NB4 (cell line): ENCODE results near the gene RNF187.

ENCODE experiments used
- DNase-seq: peaks from one replicate; pipeline ENCODE4 v3.0.0; 2010; ENCODE audit warnings: low read depth
- H3K4me3 ChIP-seq: one replicate; pipeline ENCODE4 v1.5.1; 2011; ENCODE audit warnings: mild to moderate bottlenecking, low read depth, low read length, moderate library complexity
- CTCF ChIP-seq: IDR thresholded peaks from one replicate; pipeline ENCODE4 v1.5.1; 2012; ENCODE audit warnings: low read depth, low read length
- MAX ChIP-seq: IDR thresholded peaks from 2 replicates; pipeline ENCODE4 v1.6.1; 2011; ENCODE audit warnings: low read depth, low read length
- MYC ChIP-seq: IDR thresholded peaks from 2 replicates; pipeline ENCODE4 v1.6.1; 2011; ENCODE audit warnings: low read depth, low read length
- POLR2A ChIP-seq: IDR thresholded peaks from 2 replicates; pipeline ENCODE4 v1.6.1; 2011; ENCODE audit warnings: mild to moderate bottlenecking; ENCODE audit not compliant: insufficient read length; ENCODE audit errors: extremely low read depth

The RNF187 gene

GRCh38 chr1:228514421-228514820 is 27.2 kb downstream of the RNF187 start:
- H3K4me3 ChIP-seq: no peak overlapping the region
- DNase-seq: no peak
- no peak for TF ChIP-seq POLR2A
- no peak for TF ChIP-seq CTCF
- TF ChIP-seq MAX: no peak
- no peak for TF ChIP-seq MYC

GRCh38 chr1:228515200-228515834 is 28.1 kb downstream of the RNF187 start:
- TF ChIP-seq POLR2A (no peak), MYC (no peak), MAX (no peak), CTCF (peak; percentile 61)
- no peak overlapping the region for H3K4me3 ChIP-seq
- DNase-seq: peak; percentile 64

GRCh38 chr1:228517655-228518054 is 30.5 kb downstream of the RNF187 start:
- TF ChIP-seq POLR2A: no peak
- TF ChIP-seq MAX: no peak
- TF ChIP-seq CTCF: no peak
- no peak for DNase-seq
- H3K4me3 ChIP-seq: no peak overlapping the region

GRCh38 chr1:228527596-228527995 is 40.4 kb downstream of the RNF187 start:
- DNase-seq: no peak
- TF ChIP-seq MYC (no peak), MAX (no peak), POLR2A (no peak), CTCF (no peak)

GRCh38 chr1:228528612-228529011 is 41.4 kb downstream of the RNF187 start:
- TF ChIP-seq MAX (no peak), CTCF (no peak), MYC (no peak), POLR2A (no peak)
- no peak overlapping the region for H3K4me3 ChIP-seq
- peak; percentile 11 for DNase-seq

More at GRCh38 chr1:228527596-228527995, 40.4 kb downstream of the RNF187 start:
- H3K4me3 ChIP-seq: no peak overlapping the region
